Esophagus muscularis mucosa (tissue), 4 donors: Measurements from ENCODE around the gene MSS51.

ENCODE experiments used
- CTCF ChIP-seq, 3 experiments: fragments of 200-600 bp in 2 of 3; fragments of 450-650 bp in 1 of 3; sonication (generic) in 2 of 3; IDR thresholded peaks; one replicate each; pipeline ENCODE4 v1.5.1; 2017 to 2019; ENCODE audit warnings: antibody characterized with exemption in 3 of 3, mild to moderate bottlenecking in 2 of 3, moderate library complexity in 1 of 3
- EP300 ChIP-seq: sonication (generic); formaldehyde crosslinking; IDR thresholded peaks from one replicate; pipeline ENCODE4 v1.6.1; 2017; ENCODE audit warnings: antibody characterized with exemption
- POLR2A ChIP-seq: fragments of 450-650 bp; IDR thresholded peaks from one replicate; pipeline ENCODE4 v1.6.1; 2017; ENCODE audit warnings: antibody characterized with exemption, moderate library complexity, mild to moderate bottlenecking, low read depth
- POLR2AphosphoS5 ChIP-seq, 2 donors: sonication (generic); formaldehyde crosslinking; IDR thresholded peaks; one replicate each; pipeline ENCODE4 v1.6.1; 2017; ENCODE audit warnings: antibody characterized with exemption in 2 of 2

- TF ChIP-seq POLR2AphosphoS5 (IDR thresholded peaks at IDR 0.05) (no peak), CTCF (IDR thresholded peaks at IDR 0.05) (peak in 1 of 3 experiments; percentile 23), POLR2A (no peak), EP300 (no peak)
Measured at GRCh38 chr10:73414230-73414945, 19.0 kb downstream of the MSS51 start.
